ENCODE data around the gene NAA10. TPM values are rescaled to one million over a fixed set of nuclear protein-coding genes. Genes with fewer than 3 reads are reported as not detected.

NAA10 gene
- total and polyA plus RNA-seq, 2 of the 13 experiments (the other 11 are each of a cell fraction or from before 2014, with no cell fraction given), result 49.2 to 51.7 TPM

DNA sequence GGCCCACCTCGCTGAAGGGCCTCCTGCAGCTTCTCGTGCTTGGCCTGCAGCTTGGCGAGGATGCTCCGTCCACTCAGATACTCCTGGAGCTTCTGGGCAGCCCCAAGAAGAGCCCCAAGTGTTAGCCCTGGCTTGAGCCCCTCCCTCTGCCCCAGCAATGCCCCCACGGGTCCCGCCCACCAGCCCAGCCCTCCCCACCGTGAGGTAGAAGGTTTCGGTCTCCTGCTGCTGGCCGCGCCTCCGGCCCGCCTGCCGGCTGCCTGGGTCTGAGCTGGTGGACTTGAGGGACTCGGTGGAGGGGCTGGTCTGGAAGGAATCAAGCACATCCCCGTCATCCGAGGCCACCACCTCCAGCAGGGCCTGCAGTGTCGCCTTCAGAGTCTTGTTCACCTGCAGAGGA is 21.6 kb downstream of the NAA10 start (continued):
- TF ChIP-seq TBL1XR1 (IDR thresholded peaks at IDR 0.05; ENCODE audit: borderline replicate concordance, low read length, partially characterized antibody) (no peak), ZIK1 (CRISPR knock-in tag; IDR thresholded peaks at IDR 0.05; ENCODE audit: borderline replicate concordance, low read depth) (no peak), SETDB1 (CRISPR knock-in tag; IDR thresholded peaks at IDR 0.05; ENCODE audit: borderline replicate concordance) (no peak), PAX8 (CRISPR knock-in tag; IDR thresholded peaks at IDR 0.05; ENCODE audit: borderline replicate concordance) (no peak), ZNF460 (CRISPR knock-in tag; IDR thresholded peaks at IDR 0.05; ENCODE audit: borderline replicate concordance) (no peak), ZSCAN9 (CRISPR knock-in tag; IDR thresholded peaks at IDR 0.05; ENCODE audit: borderline replicate concordance) (no peak), PRPF4 (IDR thresholded peaks at IDR 0.05; ENCODE audit: low read depth, low read length, poor library complexity, severe bottlenecking) (no peak), ZNF292 (CRISPR knock-in tag; IDR thresholded peaks at IDR 0.05; ENCODE audit: borderline replicate concordance, low read depth) (no peak), NR2F2 (IDR thresholded peaks at IDR 0.05; ENCODE audit: borderline replicate concordance, low read depth) (no peak), ZNF253 (CRISPR knock-in tag; IDR thresholded peaks at IDR 0.05; ENCODE audit: borderline replicate concordance) (no peak), TP53 (CRISPR knock-in tag; conservative IDR thresholded peaks at IDR 0.05) (no peak)
- TF ChIP-seq, protein P1, sequence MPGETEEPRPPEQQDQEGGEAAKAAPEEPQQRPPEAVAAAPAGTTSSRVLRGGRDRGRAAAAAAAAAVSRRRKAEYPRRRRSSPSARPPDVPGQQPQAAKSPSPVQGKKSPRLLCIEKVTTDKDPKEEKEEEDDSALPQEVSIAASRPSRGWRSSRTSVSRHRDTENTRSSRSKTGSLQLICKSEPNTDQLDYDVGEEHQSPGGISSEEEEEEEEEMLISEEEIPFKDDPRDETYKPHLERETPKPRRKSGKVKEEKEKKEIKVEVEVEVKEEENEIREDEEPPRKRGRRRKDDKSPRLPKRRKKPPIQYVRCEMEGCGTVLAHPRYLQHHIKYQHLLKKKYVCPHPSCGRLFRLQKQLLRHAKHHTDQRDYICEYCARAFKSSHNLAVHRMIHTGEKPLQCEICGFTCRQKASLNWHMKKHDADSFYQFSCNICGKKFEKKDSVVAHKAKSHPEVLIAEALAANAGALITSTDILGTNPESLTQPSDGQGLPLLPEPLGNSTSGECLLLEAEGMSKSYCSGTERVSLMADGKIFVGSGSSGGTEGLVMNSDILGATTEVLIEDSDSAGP (CRISPR knock-in tag; IDR thresholded peaks at IDR 0.05; ENCODE audit: borderline replicate concordance), result no peak
- TF ChIP-seq, protein P2, sequence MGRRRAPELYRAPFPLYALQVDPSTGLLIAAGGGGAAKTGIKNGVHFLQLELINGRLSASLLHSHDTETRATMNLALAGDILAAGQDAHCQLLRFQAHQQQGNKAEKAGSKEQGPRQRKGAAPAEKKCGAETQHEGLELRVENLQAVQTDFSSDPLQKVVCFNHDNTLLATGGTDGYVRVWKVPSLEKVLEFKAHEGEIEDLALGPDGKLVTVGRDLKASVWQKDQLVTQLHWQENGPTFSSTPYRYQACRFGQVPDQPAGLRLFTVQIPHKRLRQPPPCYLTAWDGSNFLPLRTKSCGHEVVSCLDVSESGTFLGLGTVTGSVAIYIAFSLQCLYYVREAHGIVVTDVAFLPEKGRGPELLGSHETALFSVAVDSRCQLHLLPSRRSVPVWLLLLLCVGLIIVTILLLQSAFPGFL (CRISPR knock-in tag; IDR thresholded peaks at IDR 0.05), result no peak
- TF ChIP-seq, protein P3, sequence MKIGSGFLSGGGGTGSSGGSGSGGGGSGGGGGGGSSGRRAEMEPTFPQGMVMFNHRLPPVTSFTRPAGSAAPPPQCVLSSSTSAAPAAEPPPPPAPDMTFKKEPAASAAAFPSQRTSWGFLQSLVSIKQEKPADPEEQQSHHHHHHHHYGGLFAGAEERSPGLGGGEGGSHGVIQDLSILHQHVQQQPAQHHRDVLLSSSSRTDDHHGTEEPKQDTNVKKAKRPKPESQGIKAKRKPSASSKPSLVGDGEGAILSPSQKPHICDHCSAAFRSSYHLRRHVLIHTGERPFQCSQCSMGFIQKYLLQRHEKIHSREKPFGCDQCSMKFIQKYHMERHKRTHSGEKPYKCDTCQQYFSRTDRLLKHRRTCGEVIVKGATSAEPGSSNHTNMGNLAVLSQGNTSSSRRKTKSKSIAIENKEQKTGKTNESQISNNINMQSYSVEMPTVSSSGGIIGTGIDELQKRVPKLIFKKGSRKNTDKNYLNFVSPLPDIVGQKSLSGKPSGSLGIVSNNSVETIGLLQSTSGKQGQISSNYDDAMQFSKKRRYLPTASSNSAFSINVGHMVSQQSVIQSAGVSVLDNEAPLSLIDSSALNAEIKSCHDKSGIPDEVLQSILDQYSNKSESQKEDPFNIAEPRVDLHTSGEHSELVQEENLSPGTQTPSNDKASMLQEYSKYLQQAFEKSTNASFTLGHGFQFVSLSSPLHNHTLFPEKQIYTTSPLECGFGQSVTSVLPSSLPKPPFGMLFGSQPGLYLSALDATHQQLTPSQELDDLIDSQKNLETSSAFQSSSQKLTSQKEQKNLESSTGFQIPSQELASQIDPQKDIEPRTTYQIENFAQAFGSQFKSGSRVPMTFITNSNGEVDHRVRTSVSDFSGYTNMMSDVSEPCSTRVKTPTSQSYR (CRISPR knock-in tag; IDR thresholded peaks at IDR 0.05; ENCODE audit: borderline replicate concordance), result no peak
